KMS-11 (cell line): Measurements from ENCODE around the gene PDE4D.

Experiments
- H2AFZ ChIP-seq: fragments of 200-600 bp; sonication (generic); 2 replicates; pipeline ENCODE4 v1.6.1; 2016; ENCODE audit warnings: antibody characterized with exemption, mixed run types, low read depth
- H3K27ac ChIP-seq: fragments of 200-600 bp; sonication (generic); 2 replicates; pipeline ENCODE4 v1.6.1; 2016; ENCODE audit warnings: mild to moderate bottlenecking, mixed run types
- H3K27me3 ChIP-seq: fragments of 200-600 bp; sonication (generic); 2 replicates; pipeline ENCODE4 v1.6.1; 2017; ENCODE audit warnings: mild to moderate bottlenecking, low read depth, mixed run types, moderate library complexity; ENCODE audit not compliant: insufficient read depth
- H3K36me3 ChIP-seq: fragments of 200-600 bp; sonication (generic); 2 replicates; pipeline ENCODE4 v1.6.1; 2017; ENCODE audit warnings: mild to moderate bottlenecking, mixed run types; ENCODE audit not compliant: insufficient read depth
- H3K4me1 ChIP-seq: fragments of 200-600 bp; sonication (generic); 2 replicates; pipeline ENCODE4 v1.6.1; 2016; ENCODE audit warnings: mild to moderate bottlenecking, low read depth, mixed run types; ENCODE audit not compliant: poor library complexity, severe bottlenecking
- H3K4me2 ChIP-seq: fragments of 200-600 bp; sonication (generic); 2 replicates; pipeline ENCODE4 v1.7.0; 2016; ENCODE audit warnings: mild to moderate bottlenecking, mixed run types
- H3K4me3 ChIP-seq: fragments of 200-600 bp; sonication (generic); IDR thresholded peaks from 2 replicates; pipeline ENCODE4 v1.6.1; 2017; ENCODE audit warnings: low read depth, low read length, mixed read lengths; ENCODE audit not compliant: insufficient read depth
- H3K79me2 ChIP-seq: fragments of 200-600 bp; sonication (generic); 2 replicates; pipeline ENCODE4 v1.6.1; 2016; ENCODE audit warnings: low read depth, mixed run types; ENCODE audit not compliant: insufficient read depth
- H3K9ac ChIP-seq: fragments of 200-600 bp; sonication (generic); 2 replicates; pipeline ENCODE4 v1.6.1; 2016; ENCODE audit warnings: mild to moderate bottlenecking, mixed run types
- H4K20me1 ChIP-seq: fragments of 200-600 bp; sonication (generic); 2 replicates; pipeline ENCODE4 v1.6.1; 2016; ENCODE audit warnings: mild to moderate bottlenecking, mixed run types; ENCODE audit not compliant: insufficient read depth
- CTCF ChIP-seq: fragments of 200-600 bp; sonication (generic); conservative IDR thresholded peaks from 2 replicates; pipeline ENCODE4 v1.6.1; 2017; ENCODE audit warnings: low read depth, mild to moderate bottlenecking, antibody characterized with exemption, low read length, moderate library complexity, mixed read lengths

Gene PDE4D

GRCh38 chr5:59115345-59115744 is 778.2 kb downstream of the PDE4D start:
- H2AFZ ChIP-seq, result no peak overlapping the region
- H3K4me1 ChIP-seq, result peaks cover 7% of the 10 kb centered on the region
- no peak overlapping the region for H3K4me3 ChIP-seq
- H3K4me2 ChIP-seq, result no peak overlapping the region
- no peak for TF ChIP-seq CTCF
- no peak overlapping the region for H3K9ac ChIP-seq
- H3K79me2 ChIP-seq, result no peaks in the 10 kb centered on the region
- no peaks in the 10 kb centered on the region for H3K27me3 ChIP-seq
- no peak overlapping the region for H3K27ac ChIP-seq
- H4K20me1 ChIP-seq, result no peaks in the 10 kb centered on the region
- no peaks in the 10 kb centered on the region for H3K36me3 ChIP-seq

- no peaks in the 10 kb centered on the region for H3K36me3 ChIP-seq
- no peaks in the 10 kb centered on the region for H3K27me3 ChIP-seq
- H3K9ac ChIP-seq, result no peak overlapping the region
- H3K27ac ChIP-seq, result no peak overlapping the region
- H4K20me1 ChIP-seq, result no peaks in the 10 kb centered on the region
- H3K4me3 ChIP-seq, result no peak overlapping the region
- H3K79me2 ChIP-seq, result no peaks in the 10 kb centered on the region
- no peak for TF ChIP-seq CTCF
- no peaks in the 10 kb centered on the region for H3K4me1 ChIP-seq
- H3K4me2 ChIP-seq, result no peak overlapping the region
- H2AFZ ChIP-seq, result no peak overlapping the region
These were observed 784.1 kb downstream of the PDE4D start for GRCh38 chr5:59109383-59109782.

- H3K9ac ChIP-seq, result no peak overlapping the region
- H3K4me2 ChIP-seq, result no peak overlapping the region
- no peaks in the 10 kb centered on the region for H3K79me2 ChIP-seq
- TF ChIP-seq CTCF, result no peak
- no peak overlapping the region for H3K27ac ChIP-seq
- no peaks in the 10 kb centered on the region for H3K27me3 ChIP-seq
- no peak overlapping the region for H3K4me3 ChIP-seq
- H3K36me3 ChIP-seq, result no peaks in the 10 kb centered on the region
- H3K4me1 ChIP-seq, result no peaks in the 10 kb centered on the region
- no peak overlapping the region for H2AFZ ChIP-seq
- H4K20me1 ChIP-seq, result no peaks in the 10 kb centered on the region
These were observed 785.8 kb downstream of the PDE4D start for GRCh38 chr5:59107692-59108091.

- H2AFZ ChIP-seq, result no peak overlapping the region
- no peaks in the 10 kb centered on the region for H3K27me3 ChIP-seq
- H3K4me1 ChIP-seq, result peaks cover 6% of the 10 kb centered on the region
- H3K9ac ChIP-seq, result no peak overlapping the region
- H3K36me3 ChIP-seq, result no peaks in the 10 kb centered on the region
- no peak overlapping the region for H3K4me3 ChIP-seq
- TF ChIP-seq CTCF, result no peak
- no peaks in the 10 kb centered on the region for H4K20me1 ChIP-seq
- H3K79me2 ChIP-seq, result no peaks in the 10 kb centered on the region
- no peak overlapping the region for H3K27ac ChIP-seq
- no peak overlapping the region for H3K4me2 ChIP-seq
These were observed 789.0 kb downstream of the PDE4D start for GRCh38 chr5:59104400-59105127.
